Measurements from ENCODE around the gene FBXW10B. TPM values are rescaled to one million over a fixed set of nuclear protein-coding genes. Genes with fewer than 3 reads are reported as not detected.
"Not testable (repeated sequence)": the region's sequence is repeated elsewhere in the genome, so short reads cannot be mapped to it uniquely, and the experiment has no call there.

FBXW10B gene
- total RNA-seq, 1 donor from 2014 or later = 6.9 TPM

DNA sequence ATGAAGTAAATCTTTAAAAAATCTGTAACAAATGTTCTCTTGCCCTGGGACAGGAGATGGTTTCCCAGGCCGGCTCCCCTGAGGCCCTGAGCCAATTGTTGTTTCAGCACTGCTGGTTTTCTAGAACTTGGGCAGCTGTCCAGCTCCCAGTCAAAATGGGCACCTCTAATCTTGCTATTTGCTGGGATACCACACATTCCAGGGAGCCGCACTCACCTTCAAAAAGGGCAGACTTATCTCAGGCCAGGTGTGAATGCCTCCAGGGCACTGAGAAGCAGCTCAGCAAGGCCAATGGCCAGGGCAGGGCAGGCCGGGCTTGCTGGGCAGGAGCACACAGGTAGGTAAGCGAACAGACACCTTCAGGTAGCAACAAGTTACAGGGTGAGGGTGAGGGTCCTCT, 40.2 kb upstream of the FBXW10B start:
- TF ChIP-seq, protein P1, sequence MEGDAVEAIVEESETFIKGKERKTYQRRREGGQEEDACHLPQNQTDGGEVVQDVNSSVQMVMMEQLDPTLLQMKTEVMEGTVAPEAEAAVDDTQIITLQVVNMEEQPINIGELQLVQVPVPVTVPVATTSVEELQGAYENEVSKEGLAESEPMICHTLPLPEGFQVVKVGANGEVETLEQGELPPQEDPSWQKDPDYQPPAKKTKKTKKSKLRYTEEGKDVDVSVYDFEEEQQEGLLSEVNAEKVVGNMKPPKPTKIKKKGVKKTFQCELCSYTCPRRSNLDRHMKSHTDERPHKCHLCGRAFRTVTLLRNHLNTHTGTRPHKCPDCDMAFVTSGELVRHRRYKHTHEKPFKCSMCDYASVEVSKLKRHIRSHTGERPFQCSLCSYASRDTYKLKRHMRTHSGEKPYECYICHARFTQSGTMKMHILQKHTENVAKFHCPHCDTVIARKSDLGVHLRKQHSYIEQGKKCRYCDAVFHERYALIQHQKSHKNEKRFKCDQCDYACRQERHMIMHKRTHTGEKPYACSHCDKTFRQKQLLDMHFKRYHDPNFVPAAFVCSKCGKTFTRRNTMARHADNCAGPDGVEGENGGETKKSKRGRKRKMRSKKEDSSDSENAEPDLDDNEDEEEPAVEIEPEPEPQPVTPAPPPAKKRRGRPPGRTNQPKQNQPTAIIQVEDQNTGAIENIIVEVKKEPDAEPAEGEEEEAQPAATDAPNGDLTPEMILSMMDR (IDR thresholded peaks at IDR 0.05) = no peak
- TF ChIP-seq POLR2A (IDR thresholded peaks at IDR 0.05) (no peak), POLR2AphosphoS5 (IDR thresholded peaks at IDR 0.05; ENCODE audit: insufficient read depth in 1 of 2, low read depth in 1 of 2) (no peak)
- DNase-seq (ENCODE audit: extremely low spot score in 2 of 2) = no peak
- H3K27me3 ChIP-seq = no peaks in the 10 kb centered on the region
- no peak overlapping the region for H3K4me3 ChIP-seq
- no peaks in the 10 kb centered on the region for H3K4me1 ChIP-seq
- H3K36me3 ChIP-seq = no peaks in the 10 kb centered on the region
- H3K27ac ChIP-seq = no peak overlapping the region
- no peaks in the 10 kb centered on the region for H3K9me3 ChIP-seq
- intact Hi-C loops (cut with DNase I) = no loop called here

DNA sequence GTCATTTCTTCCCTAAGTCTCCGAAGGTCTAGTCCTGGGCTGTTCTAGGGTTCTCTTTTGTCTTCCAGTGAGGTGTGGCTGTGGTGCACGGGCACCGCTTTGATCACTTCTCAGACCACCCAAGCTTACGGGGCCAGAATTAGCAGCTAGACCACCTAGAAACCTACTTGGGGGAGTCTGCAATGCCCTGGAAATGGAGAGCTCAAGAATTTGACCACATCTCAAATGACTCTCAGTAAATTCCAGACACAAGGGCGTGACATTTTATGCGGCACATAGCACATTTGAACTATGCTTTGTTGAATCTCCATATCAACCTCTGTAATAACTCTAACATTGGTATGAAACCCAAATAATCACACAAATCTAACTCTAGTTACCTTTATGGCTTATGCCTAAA, 39.7 kb upstream of the FBXW10B start:
- DNase-seq (ENCODE audit: extremely low spot score in 2 of 2) = no peak
- Histone ChIP-seq H3K27me3 (no peaks in the 10 kb centered on the region), H3K4me3 (no peak overlapping the region), H3K36me3 (no peaks in the 10 kb centered on the region), H3K4me1 (no peaks in the 10 kb centered on the region), H3K27ac (no peak overlapping the region), H3K9me3 (no peaks in the 10 kb centered on the region)
- TF ChIP-seq POLR2AphosphoS5 (IDR thresholded peaks at IDR 0.05; ENCODE audit: insufficient read depth in 1 of 2, low read depth in 1 of 2) (no peak), POLR2A (IDR thresholded peaks at IDR 0.05) (no peak)
- TF ChIP-seq, protein P1 (IDR thresholded peaks at IDR 0.05) = no peak
- intact Hi-C loops (cut with DNase I) = no loop called here

DNA sequence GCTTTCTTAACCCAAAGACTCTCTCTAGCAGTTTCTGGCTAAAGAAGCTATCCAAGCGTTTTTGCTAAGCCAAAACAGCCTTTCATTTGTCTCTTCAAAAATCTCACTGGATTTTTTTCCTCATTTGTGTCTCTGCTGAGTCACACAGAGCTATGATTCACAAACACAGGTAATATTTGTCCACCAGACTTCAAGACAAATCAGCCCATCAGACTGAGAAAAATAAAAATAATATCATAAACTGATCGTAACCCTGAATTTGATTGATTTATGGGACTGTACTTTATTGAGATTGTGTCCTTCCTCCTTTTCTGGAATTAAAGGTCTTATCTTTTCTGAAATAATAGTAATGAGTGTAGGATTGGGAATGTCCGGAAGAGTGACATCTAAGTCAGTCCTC, 38.8 kb upstream of the FBXW10B start:
- H3K27ac ChIP-seq = no peak overlapping the region
- H3K9me3 ChIP-seq = no peaks in the 10 kb centered on the region

DNA sequence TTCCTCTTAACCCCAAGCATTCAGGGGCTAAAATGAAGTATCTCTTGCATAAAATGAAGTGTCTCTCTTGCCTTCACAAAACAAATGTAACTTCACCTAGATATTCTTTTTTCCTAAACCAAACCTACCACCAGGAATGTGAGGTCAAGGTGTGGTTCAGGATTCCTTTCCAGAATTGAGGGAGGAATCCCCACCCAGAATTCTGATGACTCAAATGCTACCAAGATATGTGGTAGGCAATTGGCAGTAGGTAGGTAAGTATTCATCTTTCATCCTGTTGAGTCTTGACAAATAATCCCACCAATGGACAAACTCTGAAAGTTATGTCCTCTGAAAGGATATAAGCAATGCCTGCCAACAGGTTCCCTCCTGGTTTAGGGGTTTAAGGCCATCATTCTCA, 38.4 kb upstream of the FBXW10B start:
- H3K4me1 ChIP-seq = no peaks in the 10 kb centered on the region
- H3K27ac ChIP-seq = no peak overlapping the region
- H3K9me3 ChIP-seq = no peaks in the 10 kb centered on the region
- no peak overlapping the region for H3K4me3 ChIP-seq
- intact Hi-C loops (cut with DNase I) = no loop called here
- no peaks in the 10 kb centered on the region for H3K27me3 ChIP-seq
- no peaks in the 10 kb centered on the region for H3K36me3 ChIP-seq
- no peak for DNase-seq (ENCODE audit: extremely low spot score in 2 of 2)
- no peak for TF ChIP-seq POLR2A (IDR thresholded peaks at IDR 0.05)
- TF ChIP-seq POLR2AphosphoS5 (IDR thresholded peaks at IDR 0.05; ENCODE audit: insufficient read depth in 1 of 2, low read depth in 1 of 2) = no peak
- TF ChIP-seq, protein P1 (IDR thresholded peaks at IDR 0.05) = no peak

More for the DNA sequence above, 38.8 kb upstream of the FBXW10B start:
- DNase-seq (ENCODE audit: extremely low spot score in 2 of 2) = no peak
- no peaks in the 10 kb centered on the region for H3K4me1 ChIP-seq
- TF ChIP-seq, protein P1 (IDR thresholded peaks at IDR 0.05) = no peak
- TF ChIP-seq POLR2A (IDR thresholded peaks at IDR 0.05) (no peak), POLR2AphosphoS5 (IDR thresholded peaks at IDR 0.05; ENCODE audit: insufficient read depth in 1 of 2, low read depth in 1 of 2) (no peak)
- intact Hi-C loops (cut with DNase I) = no loop called here
- no peak overlapping the region for H3K4me3 ChIP-seq
- no peaks in the 10 kb centered on the region for H3K27me3 ChIP-seq
- H3K36me3 ChIP-seq = no peaks in the 10 kb centered on the region

DNA sequence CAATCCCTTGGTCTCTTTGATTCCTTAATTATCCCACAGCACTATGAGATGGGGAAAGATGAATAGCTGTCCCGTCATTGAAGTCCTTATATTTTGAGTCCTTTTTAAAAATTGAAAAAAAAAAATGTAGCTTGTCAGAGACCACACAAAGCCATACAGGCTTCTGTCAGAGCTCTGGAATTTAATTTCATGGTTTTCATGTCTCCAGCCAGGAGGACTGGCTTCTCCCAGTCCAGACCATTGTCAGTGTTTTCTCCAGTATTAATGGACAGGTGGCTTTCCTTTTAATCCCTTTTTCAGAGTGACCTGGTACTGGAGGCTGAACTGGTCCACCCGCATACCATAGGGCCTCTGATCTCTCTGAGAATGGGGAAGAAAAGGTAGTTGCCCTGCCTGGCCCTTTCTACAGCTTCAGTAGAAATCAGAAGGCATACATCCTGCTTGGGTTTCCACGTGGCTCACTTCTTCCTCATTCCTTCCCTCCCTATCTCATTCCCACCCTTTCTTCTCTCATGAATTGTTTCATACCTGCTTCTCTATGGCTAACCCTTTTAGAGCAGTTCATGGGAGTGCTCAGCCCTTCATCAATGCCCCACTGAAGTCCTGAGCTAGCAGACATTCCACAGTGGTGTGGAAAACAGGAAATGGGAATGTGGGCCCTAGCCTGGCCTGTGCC, 35.5 kb upstream of the FBXW10B start:
- TF ChIP-seq, protein P1 (IDR thresholded peaks at IDR 0.05) = no peak
- H3K27ac ChIP-seq = no peak overlapping the region
- no peaks in the 10 kb centered on the region for H3K9me3 ChIP-seq
- no peak overlapping the region for H3K4me3 ChIP-seq
- peaks cover 14% of the 10 kb centered on the region for H3K4me1 ChIP-seq
- DNase-seq (ENCODE audit: extremely low spot score in 2 of 2) = no peak
- no peaks in the 10 kb centered on the region for H3K36me3 ChIP-seq
- intact Hi-C loops (cut with DNase I) = no loop called here
- H3K27me3 ChIP-seq = no peaks in the 10 kb centered on the region

DNA sequence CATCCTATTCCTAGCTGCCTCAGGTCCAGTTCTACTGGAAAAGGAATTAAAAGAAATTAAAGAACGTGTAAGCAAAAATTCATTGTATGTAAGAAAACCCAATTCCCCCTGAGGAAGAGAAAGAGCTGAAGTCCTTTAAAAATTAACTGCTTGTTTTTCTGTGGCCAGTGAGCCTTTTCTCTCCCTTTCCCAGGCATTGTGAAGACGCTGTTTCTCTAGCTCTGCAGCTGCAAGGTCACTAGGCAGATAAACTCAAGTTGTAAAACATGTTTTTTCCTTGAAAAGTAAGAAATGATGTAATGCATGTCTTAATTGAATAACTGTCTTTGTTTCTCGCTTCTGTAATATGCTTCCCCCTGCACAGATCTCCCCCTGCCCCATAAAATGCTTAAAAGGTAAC, 34.9 kb upstream of the FBXW10B start:
- H3K36me3 ChIP-seq; H3K27me3 ChIP-seq; H3K27ac ChIP-seq; intact Hi-C loops (cut with DNase I); H3K4me3 ChIP-seq; H3K9me3 ChIP-seq; DNase-seq (ENCODE audit: extremely low spot score in 2 of 2): not testable (repeated sequence)
- peaks cover 21% of the 10 kb centered on the region for H3K4me1 ChIP-seq

Data from vagina (tissue), 2 donors.